Stimulated activated CD4-positive, alpha-beta T cell treated with anti-CD3 and anti-CD28 coated beads, Interleukin-15, amount 100 ng/mL, for 1 hour (primary cell): Measurements from ENCODE around the gene CBFB.
"Not testable (repeated sequence)": the region's sequence is repeated elsewhere in the genome, so short reads cannot be mapped to it uniquely, and the experiment has no call there.

Source experiments
- DNase-seq, 2 donors: peaks; one replicate each; pipeline ENCODE4 v3.0.0-alpha.2; 2020; ENCODE audit warnings: low read depth in 1 of 2, low spot score in 1 of 2

The CBFB gene

DNA sequence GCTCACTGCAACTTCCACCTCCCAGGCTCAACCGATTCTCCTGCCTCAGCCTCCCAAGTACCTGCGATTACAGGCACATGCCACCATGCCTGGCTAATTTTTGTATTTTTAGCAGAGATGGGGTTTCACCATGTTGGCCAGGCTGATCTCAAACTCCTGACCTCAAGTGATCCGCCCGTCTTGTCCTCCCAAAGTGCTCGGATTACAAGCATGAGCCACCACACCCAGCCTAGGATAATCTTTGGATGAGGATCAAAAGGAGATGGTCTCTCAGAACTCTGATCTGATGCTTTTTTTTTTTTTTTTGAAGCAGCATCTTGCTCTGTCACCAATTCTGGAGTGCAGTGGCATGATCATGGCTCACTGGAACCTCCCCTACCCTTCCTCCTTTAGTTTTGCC lies 93.8 kb downstream of the CBFB start:
- DNase-seq, result not testable (repeated sequence)

GRCh38 chr16:67128417-67128816 lies 99.5 kb downstream of the CBFB start:
- no peak for DNase-seq

DNA sequence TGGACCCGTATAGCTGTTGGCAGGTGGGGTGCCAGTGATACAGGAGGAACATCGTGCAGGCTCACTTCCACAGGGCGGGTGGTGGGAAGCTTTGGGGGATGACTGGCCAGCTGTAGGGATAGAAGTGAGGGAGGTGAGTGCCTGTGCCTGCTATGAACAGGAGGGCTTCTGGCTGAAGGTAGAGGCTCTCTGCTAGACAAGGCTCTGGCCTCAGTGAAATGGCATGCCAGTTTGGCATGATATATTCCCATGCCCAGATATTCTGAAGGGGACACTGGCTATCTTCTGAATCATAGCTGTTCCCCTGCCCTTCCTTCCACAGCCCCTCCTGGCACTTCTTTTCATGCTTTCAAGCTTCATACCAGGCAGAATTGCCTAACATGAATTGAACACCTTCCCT lies 99.9 kb downstream of the CBFB start:
- DNase-seq, result no peak

- DNase-seq, result no peak
Observed at GRCh38 chr16:67129422-67129821, 100.5 kb downstream of the CBFB start.

GRCh38 chr16:67137605-67138004 lies 108.7 kb downstream of the CBFB start:
- DNase-seq, result no peak

DNA sequence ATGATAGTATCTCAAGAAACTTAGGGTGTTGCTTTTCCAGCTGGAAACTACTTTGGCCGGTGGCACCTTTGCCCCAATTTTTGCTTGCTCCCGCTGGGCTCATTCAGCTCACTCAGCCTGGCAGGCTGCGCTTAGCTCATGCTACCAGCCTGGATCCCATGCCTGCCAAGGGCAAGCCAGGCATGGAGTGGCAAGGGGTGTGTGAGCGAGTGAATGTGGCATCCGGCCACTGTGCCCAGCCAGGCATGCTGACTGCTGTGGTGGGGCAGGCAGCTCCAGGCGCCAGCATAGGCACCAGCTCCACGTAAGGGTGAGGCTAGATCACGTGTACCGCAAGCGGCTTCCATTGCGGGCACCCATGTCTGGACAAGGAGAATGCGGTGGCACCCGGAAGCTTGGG lies 112.4 kb downstream of the CBFB start:
- no peak for DNase-seq

DNA sequence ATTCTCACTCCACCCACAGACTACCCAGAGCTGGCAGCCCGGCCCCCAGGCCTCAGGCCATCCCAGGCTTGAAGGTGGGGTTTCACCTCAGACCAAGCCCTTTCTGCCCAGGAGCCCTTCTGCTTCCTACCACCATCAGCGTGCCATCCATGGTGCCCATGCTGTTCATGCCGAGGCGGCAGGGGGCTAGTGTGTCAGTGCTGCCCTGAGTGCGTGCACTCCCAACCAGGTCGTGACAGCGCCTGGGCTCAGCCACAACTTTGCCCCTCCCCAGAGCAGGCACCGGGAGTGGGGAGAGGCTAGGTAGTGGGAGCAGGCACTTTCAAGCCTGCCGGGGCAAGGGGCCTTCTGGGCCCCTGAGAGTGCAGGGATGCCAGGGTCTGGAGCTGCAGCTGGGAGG lies 113.4 kb downstream of the CBFB start:
- DNase-seq, result no peak

DNA sequence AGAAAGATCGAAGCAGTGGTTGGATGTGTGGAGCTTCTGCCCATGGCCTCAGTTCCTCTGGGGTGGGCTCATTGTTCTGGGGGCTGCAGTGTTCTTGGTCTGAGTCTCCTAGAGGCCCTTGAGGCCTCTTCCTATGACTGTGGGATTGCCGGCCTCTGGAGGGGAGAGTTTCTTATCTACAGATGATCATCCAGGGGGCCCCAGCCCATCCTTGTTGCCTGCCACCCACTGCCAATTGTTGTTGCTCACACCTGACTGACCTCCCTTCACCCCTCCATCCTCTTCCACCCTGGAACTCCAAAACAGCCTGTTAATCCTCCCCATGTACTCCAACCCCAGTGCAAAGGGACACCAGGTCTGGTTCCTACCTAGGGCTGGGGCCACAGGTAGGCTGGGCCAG lies 116.0 kb downstream of the CBFB start:
- DNase-seq, result no peak

DNA sequence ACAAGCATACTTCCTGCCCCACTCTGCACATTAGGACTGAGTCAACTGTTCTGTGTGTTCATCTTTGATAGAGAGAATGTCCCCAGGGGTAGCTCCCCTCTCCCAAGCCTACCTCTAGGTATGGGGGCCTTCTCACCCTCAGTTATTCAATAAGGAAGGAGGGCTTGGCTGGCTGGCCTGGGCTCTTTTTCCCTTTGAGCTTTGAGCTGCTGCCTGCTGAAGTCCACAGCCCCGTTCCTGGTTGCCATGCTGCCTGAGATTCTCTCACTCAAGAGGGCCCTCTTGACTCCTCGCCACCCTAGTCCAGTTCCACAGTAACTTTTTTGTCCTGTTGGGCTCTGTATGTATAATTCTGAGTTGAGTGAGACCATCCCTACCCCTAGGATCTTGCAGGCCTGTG lies 116.8 kb downstream of the CBFB start:
- no peak for DNase-seq

DNA sequence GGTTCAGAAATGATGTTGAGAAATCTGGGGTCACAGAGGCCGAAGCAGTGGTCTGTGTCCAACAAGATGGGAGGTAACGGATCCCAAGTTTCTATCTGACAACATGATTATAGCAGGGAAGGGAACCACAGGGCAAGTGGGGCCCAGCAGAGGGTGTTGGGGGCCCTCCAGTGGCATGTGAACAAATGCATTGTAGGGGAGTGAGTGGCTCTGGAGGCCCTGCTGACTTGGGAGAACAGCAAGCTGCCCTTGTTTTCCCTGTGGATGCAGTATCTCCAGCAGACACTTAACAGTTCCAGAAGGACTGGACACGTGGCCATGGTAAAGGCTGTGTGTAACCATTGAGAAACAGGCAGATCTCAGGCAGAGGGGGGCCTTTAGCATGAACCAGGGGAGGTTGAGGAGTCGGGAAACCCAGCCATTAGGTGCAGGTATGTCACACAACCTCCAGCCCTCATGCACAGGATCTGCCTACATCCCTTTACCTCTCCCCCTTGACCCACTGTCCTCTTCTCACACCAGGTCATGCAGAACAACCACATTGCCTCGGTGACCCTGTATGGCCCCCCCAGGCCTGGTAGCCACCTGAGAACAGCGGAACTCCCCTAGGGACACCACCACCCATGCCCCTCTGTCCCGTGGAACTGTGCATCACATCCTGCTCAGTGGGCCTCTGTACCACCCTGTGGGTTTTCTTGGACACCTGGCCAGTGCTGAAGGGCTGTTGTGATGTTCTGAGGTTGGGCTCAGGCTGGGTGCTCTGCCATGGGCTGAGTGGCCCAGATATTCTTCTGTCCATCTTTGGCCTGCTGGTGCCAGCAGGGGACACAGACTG lies 117.8 kb downstream of the CBFB start:
- no peak for DNase-seq

- no peak for DNase-seq
Observed at GRCh38 chr16:67147437-67148140, 118.6 kb downstream of the CBFB start.

GRCh38 chr16:67148221-67148620 lies 119.3 kb downstream of the CBFB start:
- DNase-seq, result no peak

GRCh38 chr16:67148656-67149275 lies 119.8 kb downstream of the CBFB start:
- DNase-seq, result no peak

- no peak for DNase-seq
Observed at GRCh38 chr16:67149276-67150046, 120.5 kb downstream of the CBFB start.

DNA sequence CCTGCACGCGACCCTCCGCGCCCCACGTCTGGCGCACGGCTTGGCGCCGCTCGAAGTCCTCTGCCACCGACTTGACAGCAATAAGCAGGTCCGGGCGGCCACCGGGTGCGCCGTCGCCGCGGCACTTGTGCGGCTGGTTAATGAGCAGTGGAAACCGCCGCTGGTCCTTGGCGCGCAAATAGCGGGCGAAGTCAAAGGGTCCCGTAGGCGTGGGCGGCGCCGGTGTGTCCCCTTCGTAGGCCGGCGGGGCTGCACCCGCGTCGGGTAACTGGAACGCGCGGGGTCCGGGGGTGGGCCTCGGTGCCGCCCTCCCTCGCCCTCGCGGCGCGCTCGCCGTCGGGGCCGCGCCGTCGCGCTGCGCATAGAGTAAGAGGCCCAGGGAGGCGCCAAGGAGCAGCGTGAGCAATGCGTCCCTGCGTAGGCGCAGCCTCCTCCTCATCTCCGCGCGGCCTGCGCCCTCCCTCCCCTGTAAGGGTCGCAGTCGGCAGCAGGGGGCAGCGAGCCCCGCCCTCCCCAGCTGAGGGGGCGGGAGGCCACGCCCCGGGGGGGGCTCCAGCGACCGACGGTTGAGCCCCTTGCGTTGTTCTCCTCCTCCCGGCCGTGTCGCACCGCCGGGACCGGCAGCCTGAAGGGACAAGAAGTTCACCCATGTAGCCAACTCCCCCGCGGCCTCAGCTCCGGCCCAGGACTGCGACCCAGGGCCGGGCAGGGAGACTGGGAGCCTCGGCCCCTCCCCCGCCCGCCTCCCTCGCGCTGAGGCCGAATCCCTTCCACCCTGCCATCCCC lies 121.3 kb downstream of the CBFB start:
- peak in 1 of 2 donors; percentile 28 for DNase-seq
